Activated naive CD4-positive, alpha-beta T cell treated with anti-CD3 and anti-CD28 coated beads, Interleukin-2, amount 50 U/mL, for 24 hours (primary cell): ENCODE results near the gene PMAIP1.

Experiments used
- H3K27ac Mint-ChIP-seq: one replicate; pipeline ENCODE4 v1.8.0; 2021; ENCODE audit warnings: mild to moderate bottlenecking, mixed read lengths
- H3K27me3 Mint-ChIP-seq: one replicate; pipeline ENCODE4 v1.8.0; 2021; ENCODE audit warnings: mixed read lengths
- H3K36me3 Mint-ChIP-seq: one replicate; pipeline ENCODE4 v1.8.0; 2021; ENCODE audit warnings: mixed read lengths
- H3K4me1 Mint-ChIP-seq: one replicate; pipeline ENCODE4 v1.8.0; 2021; ENCODE audit warnings: mixed read lengths
- H3K4me3 Mint-ChIP-seq: one replicate; pipeline ENCODE4 v1.8.0; 2021; ENCODE audit warnings: mild to moderate bottlenecking, mixed read lengths
- H3K9me3 Mint-ChIP-seq: one replicate; pipeline ENCODE4 v1.8.0; 2021; ENCODE audit warnings: mixed read lengths

PMAIP1 gene

DNA sequence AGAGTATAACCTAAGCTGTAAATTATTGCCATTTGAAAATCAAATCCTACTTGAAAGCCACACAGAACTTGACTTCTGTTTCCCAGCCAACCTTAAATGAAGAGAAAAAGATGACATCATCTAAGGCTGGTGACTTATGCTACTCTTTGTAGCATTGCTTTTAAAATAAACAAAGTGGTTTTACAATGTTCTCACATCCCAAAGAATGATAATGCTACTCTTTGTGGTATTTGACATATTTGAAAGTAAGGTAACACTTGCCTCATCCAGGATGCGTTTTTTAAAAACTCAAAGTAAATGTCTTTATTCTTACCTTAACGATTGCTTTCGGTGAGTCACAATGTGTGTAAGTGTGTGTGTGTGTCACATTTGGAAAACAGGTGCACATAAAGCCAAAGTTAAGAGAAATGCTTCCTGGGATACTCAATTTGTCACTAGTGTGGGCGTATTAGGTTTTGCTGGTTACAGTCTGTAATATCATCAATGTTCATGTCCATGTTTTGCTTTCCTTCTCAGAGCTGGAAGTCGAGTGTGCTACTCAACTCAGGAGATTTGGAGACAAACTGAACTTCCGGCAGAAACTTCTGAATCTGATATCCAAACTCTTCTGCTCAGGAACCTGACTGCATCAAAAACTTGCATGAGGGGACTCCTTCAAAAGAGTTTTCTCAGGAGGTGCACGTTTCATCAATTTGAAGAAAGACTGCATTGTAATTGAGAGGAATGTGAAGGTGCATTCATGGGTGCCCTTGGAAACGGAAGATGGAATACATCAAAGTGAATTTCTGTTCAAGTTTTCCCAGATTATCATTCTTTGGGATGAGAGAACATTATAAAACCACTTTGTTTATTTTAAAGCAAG is 2.6 kb downstream of the PMAIP1 start:
- H3K4me1 Mint-ChIP-seq = peaks cover 65% of the 10 kb centered on the region
- no peaks in the 10 kb centered on the region for H3K9me3 Mint-ChIP-seq
- H3K27ac Mint-ChIP-seq = peak overlapping the region; percentile 87
- no peaks in the 10 kb centered on the region for H3K27me3 Mint-ChIP-seq
- peaks cover 30% of the 10 kb centered on the region for H3K36me3 Mint-ChIP-seq
- peak overlapping the region; percentile 98 for H3K4me3 Mint-ChIP-seq

DNA sequence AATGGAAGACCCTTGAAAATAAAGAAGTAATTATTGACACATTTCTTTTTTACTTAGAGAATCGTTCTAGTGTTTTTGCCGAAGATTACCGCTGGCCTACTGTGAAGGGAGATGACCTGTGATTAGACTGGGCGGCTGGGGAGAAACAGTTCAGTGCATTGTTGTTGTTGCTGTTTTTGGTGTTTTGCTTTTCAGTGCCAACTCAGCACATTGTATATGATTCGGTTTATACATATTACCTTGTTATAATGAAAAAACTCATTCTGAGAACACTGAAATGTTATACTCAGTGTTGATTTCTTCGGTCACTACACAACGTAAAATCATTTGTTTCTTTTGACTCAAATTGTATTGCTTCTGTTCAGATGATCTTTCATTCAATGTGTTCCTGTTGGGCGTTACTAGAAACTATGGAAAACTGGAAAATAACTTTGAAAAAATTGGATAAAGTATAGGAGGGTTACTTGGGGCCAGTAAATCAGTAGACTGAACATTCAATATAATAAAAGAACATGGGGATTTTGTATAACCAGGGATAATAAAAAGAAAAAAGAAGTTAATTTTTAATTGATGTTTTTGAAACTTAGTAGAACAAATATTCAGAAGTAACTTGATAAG is 3.3 kb downstream of the PMAIP1 start:
- H3K36me3 Mint-ChIP-seq = peaks cover 30% of the 10 kb centered on the region
- H3K4me3 Mint-ChIP-seq = peak overlapping the region; percentile 98
- H3K4me1 Mint-ChIP-seq = peaks cover 67% of the 10 kb centered on the region
- H3K9me3 Mint-ChIP-seq = no peaks in the 10 kb centered on the region
- H3K27ac Mint-ChIP-seq = peak overlapping the region; percentile 87
- no peaks in the 10 kb centered on the region for H3K27me3 Mint-ChIP-seq

DNA sequence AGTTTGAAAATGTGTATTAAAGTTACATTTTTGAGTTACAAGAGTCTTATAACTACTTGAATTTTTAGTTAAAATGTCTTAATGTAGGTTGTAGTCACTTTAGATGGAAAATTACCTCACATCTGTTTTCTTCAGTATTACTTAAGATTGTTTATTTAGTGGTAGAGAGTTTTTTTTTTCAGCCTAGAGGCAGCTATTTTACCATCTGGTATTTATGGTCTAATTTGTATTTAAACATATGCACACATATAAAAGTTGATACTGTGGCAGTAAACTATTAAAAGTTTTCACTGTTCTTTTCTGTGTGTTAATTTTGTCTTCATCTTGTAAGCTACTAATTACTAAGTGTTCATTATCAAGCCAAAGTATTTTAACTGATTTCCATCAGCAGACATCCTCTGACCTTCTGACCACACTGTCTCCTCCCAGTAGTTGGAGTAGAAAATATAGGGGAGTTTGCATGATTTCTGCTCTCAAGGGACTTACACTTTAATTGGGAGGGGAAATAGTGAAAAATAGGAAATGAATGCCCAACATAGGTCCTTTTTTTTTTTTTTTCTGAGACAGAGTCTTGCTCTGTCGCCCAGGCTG is 4.3 kb downstream of the PMAIP1 start:
- Mint-ChIP-seq H3K27ac (peak overlapping the region; percentile 32), H3K27me3 (no peaks in the 10 kb centered on the region), H3K4me1 (peaks cover 66% of the 10 kb centered on the region), H3K36me3 (peaks cover 30% of the 10 kb centered on the region), H3K4me3 (peak overlapping the region; percentile 64), H3K9me3 (no peaks in the 10 kb centered on the region)

DNA sequence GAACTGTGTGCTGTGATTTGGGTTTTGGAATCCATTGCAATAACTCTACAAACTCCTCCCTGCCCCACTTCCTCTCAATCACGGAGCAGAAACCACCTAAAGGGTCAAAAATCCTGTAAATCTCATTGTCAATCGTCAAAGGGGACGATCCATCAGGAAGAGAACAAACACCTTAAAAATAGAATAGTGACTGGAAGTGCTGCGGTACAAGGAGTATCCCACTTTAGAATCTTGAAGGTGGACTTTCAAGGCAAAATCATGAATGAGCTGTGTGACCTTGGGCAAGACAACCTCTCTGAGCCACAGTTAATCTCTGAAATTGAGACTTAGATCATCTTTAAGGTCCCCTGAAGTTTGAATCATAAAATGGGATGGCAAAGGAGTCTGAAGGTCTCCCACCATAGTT is 5.9 kb downstream of the PMAIP1 start:
- no peaks in the 10 kb centered on the region for H3K9me3 Mint-ChIP-seq
- no peak overlapping the region for H3K27ac Mint-ChIP-seq
- no peaks in the 10 kb centered on the region for H3K27me3 Mint-ChIP-seq
- H3K36me3 Mint-ChIP-seq = peaks cover 30% of the 10 kb centered on the region
- H3K4me1 Mint-ChIP-seq = peaks cover 63% of the 10 kb centered on the region
- H3K4me3 Mint-ChIP-seq = no peak overlapping the region

DNA sequence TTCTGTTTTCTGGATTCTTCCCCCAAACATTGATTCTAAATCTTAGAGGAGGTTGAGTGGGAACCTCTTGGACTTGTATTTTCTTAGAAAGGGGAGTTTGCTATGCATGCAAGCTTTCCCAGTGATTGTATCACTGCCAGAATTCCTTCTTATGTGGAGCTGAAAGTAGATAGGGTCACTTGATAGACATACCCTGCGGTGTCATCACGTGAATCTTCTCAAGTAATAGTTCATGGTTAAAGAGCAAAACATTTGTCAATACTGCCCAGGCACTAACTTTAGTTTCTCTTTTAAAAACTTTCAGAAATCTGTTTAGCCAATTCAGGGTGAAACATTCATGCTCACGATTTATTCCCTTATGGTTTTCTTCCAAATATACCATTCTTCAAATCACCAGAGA is 6.4 kb downstream of the PMAIP1 start:
- Mint-ChIP-seq H3K27ac (no peak overlapping the region), H3K9me3 (no peaks in the 10 kb centered on the region), H3K4me1 (peaks cover 63% of the 10 kb centered on the region), H3K36me3 (peaks cover 27% of the 10 kb centered on the region), H3K4me3 (no peak overlapping the region), H3K27me3 (no peaks in the 10 kb centered on the region)

DNA sequence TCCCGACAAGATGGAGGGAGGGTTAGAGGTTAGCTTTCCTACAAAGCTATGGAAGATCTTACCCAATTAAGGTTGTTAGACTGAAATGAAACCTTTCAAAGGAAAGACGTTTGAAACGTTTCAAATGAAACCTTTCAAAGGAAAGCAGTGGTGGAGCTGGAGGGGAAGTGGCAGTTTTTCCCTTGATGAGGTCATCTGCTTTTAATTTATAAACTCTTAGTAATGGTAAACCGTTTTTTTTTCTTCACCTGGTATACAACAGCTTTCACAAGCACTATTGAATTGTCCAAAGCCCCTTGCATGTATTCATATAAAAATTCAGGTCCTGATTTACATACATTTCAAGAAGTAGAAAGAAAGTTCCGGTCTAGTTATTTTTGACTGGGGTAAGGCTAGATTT is 7.4 kb downstream of the PMAIP1 start:
- H3K36me3 Mint-ChIP-seq = peaks cover 20% of the 10 kb centered on the region
- no peaks in the 10 kb centered on the region for H3K9me3 Mint-ChIP-seq
- H3K4me3 Mint-ChIP-seq = peak overlapping the region; percentile 31
- H3K4me1 Mint-ChIP-seq = peaks cover 53% of the 10 kb centered on the region
- H3K27ac Mint-ChIP-seq = peak overlapping the region; percentile 31
- no peaks in the 10 kb centered on the region for H3K27me3 Mint-ChIP-seq

DNA sequence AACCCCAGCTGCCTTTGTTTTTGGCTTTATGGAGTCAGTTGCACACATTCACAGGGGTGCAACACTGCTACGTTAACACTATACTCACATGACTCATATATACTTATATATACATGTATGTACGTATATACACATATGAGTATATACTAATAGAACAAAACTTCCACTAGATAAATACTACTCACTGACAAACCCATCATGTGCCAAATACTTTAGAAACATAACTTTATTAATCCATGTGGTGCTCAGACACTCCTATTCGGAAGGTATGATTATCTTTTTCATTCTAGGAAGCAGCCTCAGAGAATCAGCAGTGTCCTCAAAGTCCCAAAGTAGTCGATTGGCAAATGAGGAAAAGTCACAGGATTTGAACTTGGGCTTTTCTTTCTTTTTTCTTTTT is 7.9 kb downstream of the PMAIP1 start:
- H3K9me3 Mint-ChIP-seq = no peaks in the 10 kb centered on the region
- peaks cover 48% of the 10 kb centered on the region for H3K4me1 Mint-ChIP-seq
- no peak overlapping the region for H3K27ac Mint-ChIP-seq
- H3K4me3 Mint-ChIP-seq = no peak overlapping the region
- no peaks in the 10 kb centered on the region for H3K27me3 Mint-ChIP-seq
- peaks cover 15% of the 10 kb centered on the region for H3K36me3 Mint-ChIP-seq

DNA sequence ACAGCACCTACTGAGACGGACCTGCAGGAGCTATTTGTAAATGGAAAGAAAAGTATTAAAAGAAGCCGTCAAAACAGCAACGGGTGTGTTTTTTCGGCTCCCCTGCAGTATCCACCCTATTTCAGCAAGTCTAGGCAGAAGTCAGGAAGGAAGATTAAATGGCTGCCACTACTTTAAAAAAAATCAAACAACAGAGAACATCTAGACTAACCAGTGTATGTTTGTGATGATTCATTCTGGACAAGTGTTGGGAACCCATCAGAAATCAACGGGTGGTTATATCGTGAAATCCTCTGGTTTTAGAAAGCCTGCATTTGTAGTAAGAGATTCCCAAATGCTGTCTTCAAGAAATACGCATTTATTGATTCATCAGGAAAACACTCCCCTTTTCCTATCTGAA is 9.0 kb downstream of the PMAIP1 start:
- Mint-ChIP-seq H3K27ac (no peak overlapping the region), H3K36me3 (peaks cover 8% of the 10 kb centered on the region), H3K4me3 (no peak overlapping the region), H3K4me1 (peaks cover 40% of the 10 kb centered on the region), H3K27me3 (no peaks in the 10 kb centered on the region), H3K9me3 (no peaks in the 10 kb centered on the region)

DNA sequence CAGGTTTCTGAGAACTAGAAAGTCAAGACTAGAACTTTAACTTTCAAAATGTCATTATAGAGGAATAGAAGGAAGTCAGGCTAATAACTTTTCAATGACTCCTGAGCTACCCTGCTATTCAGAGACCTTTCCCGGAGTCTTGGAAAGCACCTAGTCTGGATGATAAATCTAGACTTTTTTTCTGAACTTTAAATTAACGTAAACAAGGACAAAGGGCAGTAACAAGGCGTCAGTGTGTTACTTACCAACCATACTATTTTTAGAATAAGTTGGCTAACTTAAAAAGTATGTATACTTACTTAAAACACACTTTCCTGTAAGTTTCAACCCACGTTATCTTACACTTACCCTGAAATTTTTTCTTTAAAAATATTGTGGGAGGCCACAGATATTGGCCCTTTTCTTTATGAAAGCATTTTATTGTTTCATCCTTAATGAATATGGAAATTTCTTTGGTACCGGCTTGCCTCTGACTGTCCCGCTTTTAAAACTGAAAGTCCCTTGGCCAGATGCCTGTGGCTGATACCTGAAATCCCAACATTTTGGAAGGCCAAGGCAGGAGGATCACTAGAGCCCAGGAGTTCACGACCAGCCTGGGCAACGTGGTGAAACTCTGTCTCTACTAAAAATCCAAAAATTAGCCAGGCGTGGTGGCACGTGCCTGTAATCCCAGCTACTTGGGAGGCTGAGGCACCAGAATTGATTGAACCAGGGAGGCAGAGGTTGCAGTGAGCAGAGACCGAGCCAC is 9.7 kb downstream of the PMAIP1 start:
- peaks cover 34% of the 10 kb centered on the region for H3K4me1 Mint-ChIP-seq

DNA sequence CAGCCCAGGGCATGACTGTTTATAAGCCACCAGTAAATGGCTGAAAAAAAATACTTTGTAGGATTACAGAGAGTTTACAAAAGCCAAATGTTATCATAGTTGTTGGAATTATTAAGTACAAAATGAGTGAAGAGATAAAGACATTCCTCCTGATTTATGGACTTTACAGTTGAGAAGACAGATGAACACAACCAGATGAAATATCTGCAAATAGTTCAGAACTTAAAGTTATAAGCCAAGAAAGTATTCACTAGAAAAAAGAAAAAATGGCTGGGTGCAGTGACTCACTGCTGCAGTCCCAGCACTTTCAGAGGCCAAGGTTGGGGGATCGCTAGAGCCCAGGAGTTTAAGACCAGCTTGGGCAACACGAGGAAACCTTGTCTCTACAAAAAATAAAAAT is 11.2 kb downstream of the PMAIP1 start:
- H3K27me3 Mint-ChIP-seq = no peaks in the 10 kb centered on the region
- peaks cover 20% of the 10 kb centered on the region for H3K4me1 Mint-ChIP-seq
- no peak overlapping the region for H3K4me3 Mint-ChIP-seq
- no peaks in the 10 kb centered on the region for H3K9me3 Mint-ChIP-seq
- H3K36me3 Mint-ChIP-seq = no peaks in the 10 kb centered on the region
- peak overlapping the region; percentile 12 for H3K27ac Mint-ChIP-seq

More for the DNA sequence above, 9.7 kb downstream of the PMAIP1 start:
- no peaks in the 10 kb centered on the region for H3K27me3 Mint-ChIP-seq
- no peak overlapping the region for H3K27ac Mint-ChIP-seq
- H3K9me3 Mint-ChIP-seq = no peaks in the 10 kb centered on the region
- H3K36me3 Mint-ChIP-seq = peaks cover 5% of the 10 kb centered on the region
- H3K4me3 Mint-ChIP-seq = no peak overlapping the region

DNA sequence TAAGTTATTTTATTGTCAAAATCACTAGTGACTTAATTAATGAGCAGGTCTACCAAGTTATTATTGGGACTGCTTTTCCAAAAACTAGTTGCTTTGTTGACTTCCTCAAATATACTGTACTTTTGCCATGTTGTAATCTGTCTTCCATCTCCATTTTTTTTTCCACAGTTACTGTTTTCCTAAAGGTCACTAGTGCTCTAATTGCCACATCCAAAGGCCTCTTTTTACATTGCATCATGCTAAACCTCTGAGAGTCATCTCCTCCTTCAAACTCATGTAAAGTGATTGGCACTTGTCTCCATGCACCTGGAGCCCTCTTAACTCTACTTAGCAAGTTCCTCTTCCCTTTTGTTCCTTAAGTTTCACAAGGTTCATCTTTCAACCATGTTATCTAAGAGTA is 11.8 kb downstream of the PMAIP1 start:
- Mint-ChIP-seq H3K4me3 (no peak overlapping the region), H3K27ac (no peak overlapping the region), H3K27me3 (no peaks in the 10 kb centered on the region), H3K9me3 (no peaks in the 10 kb centered on the region), H3K36me3 (no peaks in the 10 kb centered on the region), H3K4me1 (peaks cover 14% of the 10 kb centered on the region)

DNA sequence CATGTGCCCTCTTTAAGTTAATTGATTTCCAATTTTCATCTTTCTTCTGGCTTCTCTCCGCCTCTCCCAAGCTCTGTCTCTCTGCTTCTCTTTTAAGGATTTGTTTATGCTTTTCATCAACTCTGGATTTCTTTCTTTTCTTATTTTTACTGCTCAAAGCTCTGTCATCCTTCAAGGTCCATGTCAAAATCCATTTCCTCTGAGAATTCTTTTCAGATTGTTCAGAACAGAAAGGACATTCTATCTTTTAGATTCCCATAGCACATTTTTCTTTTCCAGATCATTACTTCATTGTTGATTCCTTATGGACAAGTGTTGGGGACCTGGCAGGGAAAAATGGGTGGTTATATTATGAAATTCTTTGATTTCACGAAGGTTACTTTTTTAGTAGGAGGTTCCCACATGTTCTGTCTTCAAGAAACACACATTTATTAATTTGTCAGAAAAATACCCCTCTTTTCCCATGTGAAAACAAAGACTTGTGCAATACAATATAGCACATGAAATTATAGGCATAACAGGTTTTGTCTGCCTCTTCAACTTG is 12.3 kb downstream of the PMAIP1 start:
- H3K4me1 Mint-ChIP-seq = peaks cover 10% of the 10 kb centered on the region
- no peak overlapping the region for H3K27ac Mint-ChIP-seq
- H3K36me3 Mint-ChIP-seq = no peaks in the 10 kb centered on the region
- H3K27me3 Mint-ChIP-seq = no peaks in the 10 kb centered on the region
- no peak overlapping the region for H3K4me3 Mint-ChIP-seq
- no peaks in the 10 kb centered on the region for H3K9me3 Mint-ChIP-seq

DNA sequence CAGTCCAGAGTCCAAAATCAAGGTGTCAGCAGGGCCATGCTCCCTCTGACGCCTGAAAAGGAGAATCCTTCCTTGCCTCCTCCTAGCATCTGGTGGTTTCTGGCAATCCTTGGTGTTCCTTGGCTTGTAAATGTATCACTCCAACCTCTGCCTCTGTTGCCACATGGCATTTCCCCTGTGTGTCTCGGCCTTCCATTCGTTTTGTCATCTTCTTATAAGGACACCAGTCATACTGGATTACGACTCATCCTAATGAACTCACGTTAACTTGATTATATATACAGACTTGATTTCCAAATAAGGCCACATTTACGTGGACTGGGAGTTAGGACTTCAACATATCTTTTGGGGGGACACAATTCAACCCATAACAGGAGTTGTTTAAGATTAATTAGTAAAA is 15.8 kb downstream of the PMAIP1 start:
- peaks cover 10% of the 10 kb centered on the region for H3K4me1 Mint-ChIP-seq
- no peak overlapping the region for H3K27ac Mint-ChIP-seq
- H3K36me3 Mint-ChIP-seq = no peaks in the 10 kb centered on the region
- H3K9me3 Mint-ChIP-seq = no peaks in the 10 kb centered on the region
- no peak overlapping the region for H3K4me3 Mint-ChIP-seq
- no peaks in the 10 kb centered on the region for H3K27me3 Mint-ChIP-seq

DNA sequence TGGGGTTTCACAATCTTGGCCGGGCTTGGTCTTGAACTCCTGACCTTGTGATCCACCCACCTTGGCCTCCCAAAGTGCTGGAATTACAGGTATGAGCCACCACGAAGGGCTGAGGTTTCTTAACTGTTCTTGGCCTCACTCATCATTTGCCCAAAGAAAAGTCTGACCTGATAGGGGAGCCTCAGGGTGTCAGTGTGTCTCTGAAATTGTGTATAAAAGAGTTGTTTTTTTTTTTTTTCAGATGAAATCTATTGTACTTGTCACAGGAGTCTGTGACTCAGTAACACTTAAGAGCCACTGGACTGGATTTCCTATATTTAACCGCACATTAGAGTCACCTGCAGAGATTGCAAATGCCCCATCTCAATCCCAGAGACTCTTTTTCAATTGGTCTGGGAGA is 16.9 kb downstream of the PMAIP1 start:
- no peaks in the 10 kb centered on the region for H3K36me3 Mint-ChIP-seq
- H3K9me3 Mint-ChIP-seq = no peaks in the 10 kb centered on the region
- peaks cover 16% of the 10 kb centered on the region for H3K4me1 Mint-ChIP-seq
- no peaks in the 10 kb centered on the region for H3K27me3 Mint-ChIP-seq
- H3K27ac Mint-ChIP-seq = no peak overlapping the region
- no peak overlapping the region for H3K4me3 Mint-ChIP-seq

DNA sequence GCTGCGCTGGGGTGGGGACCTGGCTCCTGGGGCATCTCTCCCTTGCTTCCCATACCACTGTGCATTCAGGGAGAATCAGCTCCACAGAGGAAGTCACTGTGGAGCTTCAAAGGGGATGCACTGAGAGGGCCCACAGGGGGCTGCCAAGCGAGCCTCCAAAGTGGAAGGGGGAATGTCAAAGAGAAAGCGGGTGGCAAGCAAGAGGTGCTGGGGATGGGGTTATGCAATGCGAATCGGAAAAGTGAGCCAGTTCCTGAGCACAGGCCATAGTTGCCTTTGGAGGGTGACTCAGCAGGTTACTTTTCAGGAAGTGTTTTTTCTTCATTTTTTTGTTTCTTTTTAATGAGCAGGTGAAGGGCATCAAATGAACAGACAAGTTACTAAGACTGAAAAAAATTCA is 17.6 kb downstream of the PMAIP1 start:
- peak overlapping the region; percentile 46 for H3K27ac Mint-ChIP-seq
- no peaks in the 10 kb centered on the region for H3K9me3 Mint-ChIP-seq
- no peak overlapping the region for H3K4me3 Mint-ChIP-seq
- peaks cover 17% of the 10 kb centered on the region for H3K4me1 Mint-ChIP-seq
- no peaks in the 10 kb centered on the region for H3K36me3 Mint-ChIP-seq
- no peaks in the 10 kb centered on the region for H3K27me3 Mint-ChIP-seq
